A673 (cell line): Measurements from ENCODE around the gene TBX20. TPM values are rescaled to one million over a fixed set of nuclear protein-coding genes. Genes with fewer than 3 reads are reported as not detected.

Experiments
- BruUV-seq: library from RNA; stranded (reverse); fragments of 400-500 nt; replicated peaks from 2 replicates; lab custom pipeline; 2021; lab: Mats Ljungman, UMichigan
- CTCF ChIA-PET: fragments of 300-600 bp; sonication (Branson Sonifier 250); formaldehyde crosslinking; loops from one replicate; lab custom pipeline; 2022; ENCODE audit warnings: antibody characterized with exemption; lab: Charles Lee
- POLR2A ChIA-PET: fragments of 300-600 bp; sonication (Branson Sonifier 250); formaldehyde crosslinking; loops from one replicate; lab custom pipeline; 2022; ENCODE audit warnings: antibody characterized with exemption; ENCODE audit not compliant: low non-redundant PET; lab: Charles Lee
- DNase-seq: peaks from one replicate; pipeline ENCODE4 v3.0.0-alpha.2; 2015; ENCODE audit warnings: low spot score
- H3K27ac ChIP-seq: fragments of 200-600 bp; sonication (generic); 2 replicates; pipeline ENCODE4 v1.5.1; 2016; ENCODE audit warnings: mixed run types, low read depth, mild to moderate bottlenecking, mixed read lengths, antibody characterized with exemption, low read length; ENCODE audit not compliant: poor library complexity, severe bottlenecking
- H3K27me3 ChIP-seq: fragments of 200-600 bp; sonication (generic); replicated peaks from 2 replicates; pipeline ENCODE4 v1.6.1; 2017; ENCODE audit warnings: mixed run types, low read depth, mild to moderate bottlenecking, mixed read lengths, antibody characterized with exemption, low read length; ENCODE audit not compliant: insufficient read depth, poor library complexity
- H3K36me3 ChIP-seq: fragments of 200-600 bp; sonication (generic); 2 replicates; pipeline ENCODE4 v1.6.1; 2016; ENCODE audit warnings: mixed run types, mild to moderate bottlenecking, mixed read lengths, antibody characterized with exemption, low read length; ENCODE audit not compliant: insufficient read depth, poor library complexity, severe bottlenecking
- H3K4me1 ChIP-seq: fragments of 200-600 bp; sonication (generic); 2 replicates; pipeline ENCODE4 v1.6.1; 2017; ENCODE audit warnings: mixed run types, mild to moderate bottlenecking, mixed read lengths, antibody characterized with exemption, low read length; ENCODE audit not compliant: insufficient read depth, poor library complexity, severe bottlenecking
- H3K4me3 ChIP-seq: fragments of 200-600 bp; sonication (generic); 2 replicates; pipeline ENCODE4 v1.5.1; 2016; ENCODE audit warnings: low read depth, mixed run types, mild to moderate bottlenecking, mixed read lengths, low read length; ENCODE audit not compliant: poor library complexity, severe bottlenecking
- H3K9me3 ChIP-seq: fragments of 200-600 bp; sonication (generic); 2 replicates; pipeline ENCODE4 v1.6.1; 2016; ENCODE audit warnings: mixed run types, low read depth, mild to moderate bottlenecking, mixed read lengths, antibody characterized with exemption, low read length; ENCODE audit not compliant: poor library complexity, severe bottlenecking
- EZH2 ChIP-seq: fragments of 200-600 bp; sonication (generic); IDR thresholded peaks from 2 replicates; pipeline ENCODE4 v1.6.1; 2017; ENCODE audit warnings: borderline replicate concordance, low read depth, mild to moderate bottlenecking, mixed read lengths, antibody characterized with exemption, low read length; ENCODE audit not compliant: poor library complexity, severe bottlenecking
- intact Hi-C: fragments of 100-400 bp; cut with micrococcal nuclease; formaldehyde crosslinking; loops from one replicate; pipeline ENCODE4 v1.10.0; 2022; ENCODE audit not compliant: unreplicated experiment
- total RNA-seq: library from RNA; stranded (reverse); gene quantifications from 2 replicates; pipeline ENCODE4 v1.2.3, GENCODE V29; 2021
- TF ChIP-seq, protein P1 (sequence below): fragments of 300-800, 200-600 bp; sonication (generic); conservative IDR thresholded peaks from 2 replicates; pipeline ENCODE4 v1.5.1; 2017; ENCODE audit warnings: low read depth, mild to moderate bottlenecking, antibody characterized with exemption, low read length, moderate library complexity, mixed read lengths

The TBX20 gene
- total RNA-seq, 1 experiment from 2014 or later, result 1.8 TPM

DNA sequence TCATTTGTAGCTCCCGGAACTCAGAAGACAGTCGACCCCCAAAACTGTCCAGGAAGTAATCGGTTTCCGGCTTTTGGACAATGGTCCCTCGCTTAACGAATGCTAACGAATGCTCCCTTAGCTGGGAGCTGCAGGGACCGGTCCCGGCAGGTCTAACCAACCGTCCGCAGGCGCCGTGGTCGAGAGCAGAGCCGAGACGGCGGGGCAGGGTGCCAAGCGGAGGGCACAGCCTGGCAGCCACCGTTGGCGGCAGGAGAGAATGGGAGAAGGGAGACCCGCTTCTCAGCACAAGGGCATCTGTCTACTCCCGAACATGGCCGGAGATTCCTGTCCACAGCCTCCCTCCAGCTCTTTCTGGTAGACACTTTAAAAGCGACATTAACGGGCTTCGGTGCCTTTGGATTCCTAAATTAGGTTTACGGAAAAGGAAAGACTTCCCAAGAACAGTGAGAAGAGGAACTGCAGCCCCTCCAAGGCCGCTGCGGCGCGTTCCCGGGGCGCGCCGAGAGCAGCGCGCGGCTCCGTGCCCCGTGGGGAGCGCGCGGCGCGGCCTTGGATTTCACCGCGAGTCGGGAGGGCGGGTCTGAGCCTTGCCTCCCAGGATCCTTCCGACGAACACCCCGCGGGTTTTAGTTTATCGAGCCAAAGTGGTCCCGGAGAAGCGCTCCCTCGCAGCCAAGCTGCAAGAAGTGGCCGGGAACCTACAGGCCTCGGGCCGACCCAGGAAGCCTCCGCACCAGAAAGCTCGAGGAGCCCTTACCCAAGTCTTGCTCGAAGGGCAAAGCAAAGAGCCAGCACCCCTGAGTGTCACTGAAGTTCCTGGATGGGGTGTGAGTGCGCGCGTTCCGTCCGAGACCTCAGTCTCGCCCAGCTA, 3.6 kb upstream of the TBX20 start:
- TF ChIP-seq, protein P1, sequence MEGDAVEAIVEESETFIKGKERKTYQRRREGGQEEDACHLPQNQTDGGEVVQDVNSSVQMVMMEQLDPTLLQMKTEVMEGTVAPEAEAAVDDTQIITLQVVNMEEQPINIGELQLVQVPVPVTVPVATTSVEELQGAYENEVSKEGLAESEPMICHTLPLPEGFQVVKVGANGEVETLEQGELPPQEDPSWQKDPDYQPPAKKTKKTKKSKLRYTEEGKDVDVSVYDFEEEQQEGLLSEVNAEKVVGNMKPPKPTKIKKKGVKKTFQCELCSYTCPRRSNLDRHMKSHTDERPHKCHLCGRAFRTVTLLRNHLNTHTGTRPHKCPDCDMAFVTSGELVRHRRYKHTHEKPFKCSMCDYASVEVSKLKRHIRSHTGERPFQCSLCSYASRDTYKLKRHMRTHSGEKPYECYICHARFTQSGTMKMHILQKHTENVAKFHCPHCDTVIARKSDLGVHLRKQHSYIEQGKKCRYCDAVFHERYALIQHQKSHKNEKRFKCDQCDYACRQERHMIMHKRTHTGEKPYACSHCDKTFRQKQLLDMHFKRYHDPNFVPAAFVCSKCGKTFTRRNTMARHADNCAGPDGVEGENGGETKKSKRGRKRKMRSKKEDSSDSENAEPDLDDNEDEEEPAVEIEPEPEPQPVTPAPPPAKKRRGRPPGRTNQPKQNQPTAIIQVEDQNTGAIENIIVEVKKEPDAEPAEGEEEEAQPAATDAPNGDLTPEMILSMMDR, result no peak
- TF ChIP-seq EZH2, result peak; percentile 70
- intact Hi-C loops, result no loop called here
- Histone ChIP-seq H3K4me3 (peak overlapping the region; percentile 27), H3K4me1 (no peaks in the 10 kb centered on the region), H3K27ac (no peak overlapping the region), H3K27me3 (peaks cover 100% of the 10 kb centered on the region), H3K36me3 (no peaks in the 10 kb centered on the region), H3K9me3 (no peaks in the 10 kb centered on the region)
- ChIA-PET POLR2A (no interaction called here), CTCF (interaction anchor here (0.7 kb wide), 1 partner anchor 263 kb away, joined by 3 read pairs; no protein-coding TSS in a partner anchor)
- BruUV-seq, result no TSS peak
- no peak for DNase-seq

DNA sequence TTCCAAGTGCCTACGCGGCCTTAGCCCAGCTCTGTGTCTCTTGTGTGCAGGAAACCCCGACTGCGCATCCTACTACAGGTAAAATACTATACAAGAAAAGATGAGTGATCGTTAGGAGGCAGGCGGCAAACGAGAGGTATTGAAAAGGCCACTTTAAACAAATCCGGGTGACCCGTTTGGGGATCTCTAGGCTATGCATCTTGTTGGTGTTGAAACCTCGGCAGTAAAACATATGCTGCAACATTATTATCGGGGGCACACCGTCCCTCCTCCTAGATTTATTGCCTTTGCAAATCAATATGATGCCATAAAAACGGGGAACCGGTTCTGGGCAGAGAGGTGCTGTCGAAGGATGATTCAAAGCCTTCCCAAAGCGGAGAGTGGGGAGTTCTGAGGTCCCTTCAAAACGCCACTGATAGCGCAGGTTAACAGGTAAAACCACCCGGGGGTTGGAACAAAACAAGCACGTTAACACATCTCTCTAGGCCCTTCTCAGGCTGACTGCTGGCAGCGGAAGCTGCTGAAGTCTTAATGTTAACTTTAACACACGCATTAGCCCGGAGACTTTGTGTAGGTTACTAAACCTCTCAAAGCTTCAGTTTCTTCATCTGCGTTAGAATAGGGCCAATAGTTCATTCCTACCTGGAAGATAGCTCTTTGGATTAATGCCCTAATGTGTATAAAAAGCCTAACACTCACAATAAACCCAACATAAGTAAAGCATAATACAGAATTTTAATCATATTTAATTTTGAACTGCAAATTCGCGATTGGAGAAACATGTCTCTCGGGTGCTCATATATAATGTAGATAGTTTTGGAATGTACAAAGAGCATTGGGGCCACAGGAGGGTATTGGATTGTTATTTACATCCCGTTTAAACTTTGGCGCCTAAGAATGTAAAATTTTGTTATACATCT, 2.6 kb upstream of the TBX20 start:
- H3K4me3 ChIP-seq, result no peak overlapping the region
- peaks cover 100% of the 10 kb centered on the region for H3K27me3 ChIP-seq
- peak; percentile 6 for TF ChIP-seq EZH2
- TF ChIP-seq, protein P1, result no peak
- H3K36me3 ChIP-seq, result no peaks in the 10 kb centered on the region
- ChIA-PET POLR2A (no interaction called here), CTCF (interaction anchor here (0.7 kb wide), 1 partner anchor 264 kb away, joined by 3 read pairs; no protein-coding TSS in a partner anchor)
- H3K9me3 ChIP-seq, result no peaks in the 10 kb centered on the region
- BruUV-seq, result no TSS peak
- no peak overlapping the region for H3K27ac ChIP-seq
- intact Hi-C loops, result no loop called here
- H3K4me1 ChIP-seq, result no peaks in the 10 kb centered on the region
- no peak for DNase-seq

DNA sequence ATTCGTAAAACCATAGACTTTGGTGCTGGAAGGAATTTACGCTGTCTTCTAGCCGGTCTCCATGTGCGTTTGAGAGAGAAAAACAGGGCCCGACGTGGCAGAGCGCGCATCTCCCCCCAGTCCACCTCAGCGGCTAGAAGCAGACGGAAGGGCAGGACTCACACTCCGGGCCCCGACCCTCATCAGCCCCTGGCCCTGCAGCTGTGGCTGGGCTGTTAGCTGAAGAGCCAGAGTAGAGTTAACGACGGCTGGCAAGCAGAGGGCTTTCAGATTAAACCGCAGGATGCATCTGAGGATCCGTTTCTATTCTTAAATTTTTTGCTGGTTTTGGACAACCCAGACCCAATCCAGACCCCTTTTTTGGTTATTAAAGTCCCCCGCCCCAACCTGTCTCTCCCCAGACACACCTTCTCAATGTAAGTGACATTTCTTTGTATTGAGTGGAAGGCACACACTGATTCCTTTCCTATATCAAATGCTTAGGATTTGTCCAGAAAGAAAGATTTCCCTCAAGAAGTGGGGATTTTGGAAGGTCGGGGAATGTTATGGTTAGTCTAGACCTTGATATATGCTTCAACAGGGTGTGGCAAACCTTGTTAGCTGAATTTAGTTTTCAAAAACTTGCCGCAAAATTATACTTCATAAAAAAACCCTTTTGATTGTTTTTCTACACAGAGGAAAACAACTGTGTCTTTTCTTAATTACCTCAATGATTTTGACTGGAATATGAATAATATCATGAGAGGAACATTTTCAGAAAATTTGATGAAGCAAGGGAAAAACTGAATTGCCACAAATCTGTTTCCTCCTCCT, 1.7 kb upstream of the TBX20 start:
- no peaks in the 10 kb centered on the region for H3K9me3 ChIP-seq
- H3K27me3 ChIP-seq, result peaks cover 100% of the 10 kb centered on the region
- intact Hi-C loops, result no loop called here
- CTCF ChIA-PET, result no interaction called here
- no peaks in the 10 kb centered on the region for H3K4me1 ChIP-seq
- no peak overlapping the region for H3K27ac ChIP-seq
- TF ChIP-seq, protein P1, result no peak
- no peak for TF ChIP-seq EZH2
- BruUV-seq, result no TSS peak
- no peak for DNase-seq
- H3K4me3 ChIP-seq, result no peak overlapping the region
- POLR2A ChIA-PET, result no interaction called here
- no peaks in the 10 kb centered on the region for H3K36me3 ChIP-seq
